ENCODE data around the gene ROMO1.
"Not testable (repeated sequence)": the region's sequence is repeated elsewhere in the genome, so short reads cannot be mapped to it uniquely, and the experiment has no call there.

- TF ChIP-seq ZSCAN18 (tag by site-specific recombination; IDR thresholded peaks at IDR 0.05); CTCF (tag by site-specific recombination; IDR thresholded peaks at IDR 0.05); ZFP37 (tag by site-specific recombination; IDR thresholded peaks at IDR 0.05); ZNF223 (tag by site-specific recombination; IDR thresholded peaks at IDR 0.05); HOXA7 (CRISPR knock-in tag; IDR thresholded peaks at IDR 0.05; ENCODE audit: borderline replicate concordance); ZNF747 (tag by site-specific recombination; IDR thresholded peaks at IDR 0.05); ZNF776 (tag by site-specific recombination; IDR thresholded peaks at IDR 0.05; ENCODE audit: borderline replicate concordance); KLF17 (tag by site-specific recombination; IDR thresholded peaks at IDR 0.05); ZNF335 (tag by site-specific recombination; conservative IDR thresholded peaks at IDR 0.05); REST (tag by site-specific recombination; IDR thresholded peaks at IDR 0.05); ZNF792 (tag by site-specific recombination; IDR thresholded peaks at IDR 0.05): not testable (repeated sequence)
Observed at GRCh38 chr20:35723275-35723639, 24.1 kb downstream of the ROMO1 start.
